NK-92 (cell line): ENCODE measurements around the gene CFL1.

Experiments
- DNase-seq: peaks from one replicate; lab custom pipeline; 2025; ENCODE audit not compliant: unreplicated experiment; lab: John Stamatoyannopoulos, UW

CFL1 gene

GRCh38 chr11:65870706-65871681, 13.0 kb upstream of the CFL1 start:
- no peak for DNase-seq

GRCh38 chr11:65870307-65870658, 12.3 kb upstream of the CFL1 start:
- DNase-seq = no peak

GRCh38 chr11:65869643-65870306, 11.8 kb upstream of the CFL1 start:
- DNase-seq = no peak

GRCh38 chr11:65868907-65869306, 10.9 kb upstream of the CFL1 start:
- no peak for DNase-seq

- no peak for DNase-seq
Measured at GRCh38 chr11:65868076-65868667, 10.2 kb upstream of the CFL1 start.

- DNase-seq = no peak
Measured at GRCh38 chr11:65867284-65868071, 9.5 kb upstream of the CFL1 start.

- DNase-seq = no peak
Measured at GRCh38 chr11:65866509-65867283, 8.7 kb upstream of the CFL1 start.

- no peak for DNase-seq
Measured at GRCh38 chr11:65865550-65866172, 7.7 kb upstream of the CFL1 start.

- DNase-seq = no peak
Measured at GRCh38 chr11:65864706-65865471, 6.9 kb upstream of the CFL1 start.

- DNase-seq = no peak
Measured at GRCh38 chr11:65863889-65864705, 6.1 kb upstream of the CFL1 start.

GRCh38 chr11:65862941-65863888, 5.2 kb upstream of the CFL1 start:
- no peak for DNase-seq

- no peak for DNase-seq
Measured at GRCh38 chr11:65862191-65862735, 4.3 kb upstream of the CFL1 start.

- no peak for DNase-seq
Measured at GRCh38 chr11:65861533-65862183, 3.7 kb upstream of the CFL1 start.

GRCh38 chr11:65861165-65861505, 3.2 kb upstream of the CFL1 start:
- DNase-seq = no peak

- peak; percentile 68 for DNase-seq
Measured at GRCh38 chr11:65860278-65861164, 2.5 kb upstream of the CFL1 start, which contains the start of gene MUS81. Gene MUS81 (plus strand): TSS chr11:65860433. CDS start chr11:65860754, 321 bp downstream.
